H9 (cell line): Measurements from ENCODE around the gene KLHL28. TPM values are rescaled to one million over a fixed set of nuclear protein-coding genes. Genes with fewer than 3 reads are reported as not detected.

ENCODE experiments used
- DNase-seq: peaks from one replicate; pipeline ENCODE4 v3.0.0-alpha.2; 2017
- H2AFZ ChIP-seq: one replicate; pipeline ENCODE4 v1.6.1; 2013; ENCODE audit warnings: mild to moderate bottlenecking, low read length, control low read depth, moderate library complexity
- H2AK5ac ChIP-seq: 2 replicates; pipeline ENCODE4 v1.6.1; 2013; ENCODE audit warnings: low read length, control low read depth, mixed read lengths; ENCODE audit not compliant: insufficient read length
- H2BK120ac ChIP-seq: one replicate; pipeline ENCODE4 v1.6.1; 2013; ENCODE audit warnings: low read depth, mild to moderate bottlenecking, low read length, control low read depth, inconsistent platforms; ENCODE audit not compliant: poor library complexity, severe bottlenecking
- H2BK12ac ChIP-seq: 2 replicates; pipeline ENCODE4 v1.6.1; 2013; ENCODE audit warnings: low read length, control low read depth, mixed read lengths, low read depth; ENCODE audit not compliant: insufficient read length
- H2BK15ac ChIP-seq: 2 replicates; pipeline ENCODE4 v1.6.1; 2013; ENCODE audit warnings: low read depth, low read length, control low read depth
- H2BK20ac ChIP-seq: one replicate; pipeline ENCODE4 v1.6.1; 2013; ENCODE audit warnings: low read depth, mild to moderate bottlenecking, low read length, control low read depth, inconsistent platforms; ENCODE audit not compliant: poor library complexity, severe bottlenecking
- H2BK5ac ChIP-seq: 2 replicates; pipeline ENCODE4 v1.6.1; 2013; ENCODE audit warnings: low read length, control low read depth, mixed read lengths; ENCODE audit not compliant: insufficient read length
- H3K14ac ChIP-seq: 2 replicates; pipeline ENCODE4 v1.6.1; 2013; ENCODE audit warnings: low read length, control low read depth; ENCODE audit not compliant: insufficient read depth
- H3K18ac ChIP-seq: 2 replicates; pipeline ENCODE4 v1.6.1; 2013; ENCODE audit warnings: low read depth, mild to moderate bottlenecking, mixed read lengths, low read length, control low read depth; ENCODE audit not compliant: insufficient read length
- H3K23ac ChIP-seq: 2 replicates; pipeline ENCODE4 v1.6.1; 2013; ENCODE audit warnings: low read length, control low read depth, mixed read lengths, low read depth; ENCODE audit not compliant: insufficient read length
- H3K23me2 ChIP-seq: 2 replicates; pipeline ENCODE4 v1.6.1; 2013; ENCODE audit warnings: low read depth, mild to moderate bottlenecking, mixed read lengths, low read length, control low read depth; ENCODE audit not compliant: insufficient read length, poor library complexity, severe bottlenecking
- H3K27ac ChIP-seq: 2 replicates; pipeline ENCODE4 v1.5.1; 2013; ENCODE audit warnings: low read length, control low read depth, mixed read lengths, low read depth; ENCODE audit not compliant: insufficient read length
- H3K27me3 ChIP-seq: 2 replicates; pipeline ENCODE4 v1.6.1; 2013; ENCODE audit warnings: low read length, control low read depth, inconsistent platforms; ENCODE audit not compliant: insufficient read depth
- H3K4ac ChIP-seq: 2 replicates; pipeline ENCODE4 v1.6.1; 2013; ENCODE audit warnings: low read depth, mild to moderate bottlenecking, control low read depth, inconsistent platforms, low read length, moderate library complexity
- H3K4me1 ChIP-seq: 2 replicates; pipeline ENCODE4 v1.6.1; 2013; ENCODE audit warnings: low read length, control low read depth, inconsistent platforms; ENCODE audit not compliant: insufficient read depth
- H3K4me2 ChIP-seq: 2 replicates; pipeline ENCODE4 v1.6.1; 2013; ENCODE audit warnings: low read length, control low read depth, mixed read lengths; ENCODE audit not compliant: insufficient read length, insufficient read depth
- H3K56ac ChIP-seq: 2 replicates; pipeline ENCODE4 v1.6.1; 2013; ENCODE audit warnings: low read depth, mild to moderate bottlenecking, mixed read lengths, low read length, control low read depth; ENCODE audit not compliant: insufficient read length
- H3K79me1 ChIP-seq: 2 replicates; pipeline ENCODE4 v1.6.1; 2013; ENCODE audit warnings: low read depth, mild to moderate bottlenecking, moderate library complexity, low read length, control low read depth, inconsistent platforms; ENCODE audit not compliant: insufficient read depth, poor library complexity, severe bottlenecking
- H3K79me2 ChIP-seq: 2 replicates; pipeline ENCODE4 v1.6.1; 2013; ENCODE audit warnings: low read length, control low read depth, inconsistent platforms; ENCODE audit not compliant: insufficient read depth
- H3K9ac ChIP-seq: 2 replicates; pipeline ENCODE4 v1.6.1; 2013; ENCODE audit warnings: low read length, control low read depth, mixed read lengths; ENCODE audit not compliant: insufficient read length; ENCODE audit errors: extremely low read depth
- H3K9me3 ChIP-seq: one replicate; pipeline ENCODE4 v1.6.1; 2013; ENCODE audit warnings: low read depth, low read length, inconsistent platforms; ENCODE audit not compliant: control insufficient read depth
- H3T11ph ChIP-seq: one replicate; pipeline ENCODE4 v1.6.1; 2013; ENCODE audit warnings: mild to moderate bottlenecking, low read length, control low read depth, inconsistent platforms
- H4K20me1 ChIP-seq: one replicate; pipeline ENCODE4 v1.6.1; 2013; ENCODE audit not compliant: control insufficient read depth, insufficient read length, insufficient read depth
- H4K5ac ChIP-seq: 2 replicates; pipeline ENCODE4 v1.6.1; 2013; ENCODE audit warnings: low read depth, mild to moderate bottlenecking, mixed read lengths, low read length, control low read depth; ENCODE audit not compliant: insufficient read length
- H4K8ac ChIP-seq: replicated peaks from 2 replicates; pipeline ENCODE4 v1.6.1; 2013; ENCODE audit warnings: low read length, control low read depth, mixed read lengths, low read depth; ENCODE audit not compliant: insufficient read length
- H4K91ac ChIP-seq: 2 replicates; pipeline ENCODE4 v1.6.1; 2013; ENCODE audit warnings: low read depth, mild to moderate bottlenecking, moderate library complexity, mixed read lengths, low read length, control low read depth; ENCODE audit not compliant: insufficient read length
- H3K27ac Mint-ChIP-seq, 3 experiments: 2 replicates in 2 of 3; 3 replicates in 1 of 3; pipeline ENCODE4 v1.8.0; 2020 to 2021; ENCODE audit warnings: mixed read lengths in 3 of 3, mild to moderate bottlenecking in 1 of 3, moderate library complexity in 1 of 3
- H3K27me3 Mint-ChIP-seq: 2 replicates; pipeline ENCODE4 v1.8.0; 2021; ENCODE audit warnings: low read depth, mild to moderate bottlenecking, moderate library complexity, mixed read lengths
- H3K36me3 Mint-ChIP-seq, 3 experiments: 2 replicates in 2 of 3; 3 replicates in 1 of 3; pipeline ENCODE4 v1.8.0; 2020 to 2021; ENCODE audit warnings: low read depth in 3 of 3, mixed read lengths in 3 of 3; ENCODE audit not compliant: insufficient read depth in 1 of 3
- H3K4me1 Mint-ChIP-seq, 2 experiments: 2 replicates each; pipeline ENCODE4 v1.8.0; 2020; ENCODE audit warnings: mixed read lengths in 2 of 2
- H3K4me3 Mint-ChIP-seq, 2 experiments: 2 replicates in 1 of 2; 3 replicates in 1 of 2; pipeline ENCODE4 v1.8.0; 2020 to 2021; ENCODE audit warnings: mild to moderate bottlenecking in 2 of 2, mixed read lengths in 2 of 2, moderate library complexity in 1 of 2
- H3K9me3 Mint-ChIP-seq, 2 experiments: 2 replicates in 1 of 2; 3 replicates in 1 of 2; pipeline ENCODE4 v1.8.0; 2020; ENCODE audit warnings: mild to moderate bottlenecking in 2 of 2, mixed read lengths in 2 of 2, moderate library complexity in 1 of 2
- CTCF ChIP-seq: fragments of 200-600 bp; sonication (generic); conservative IDR thresholded peaks from 3 replicates; pipeline ENCODE4 v1.8.0; 2021; ENCODE audit warnings: antibody characterized with exemption, mild to moderate bottlenecking
- WGBS: extraction: QIAGEN DNeasy Blood & Tissue Kit; methylation state at CpG from one replicate; pipeline ENCODE4 v1.1.7; 2013; ENCODE audit warnings: missing lambda C conversion rate, low lambda C conversion rate, mixed read lengths; ENCODE audit not compliant: insufficient read length; ENCODE audit errors: extremely low coverage; 5-methylcytosine and 5-hydroxymethylcytosine counted together
- total RNA-seq: library from RNA; stranded (reverse); gene quantifications from 2 replicates; pipeline ENCODE4 v1.2.1, GENCODE V29; 2021

KLHL28 gene
- total RNA-seq, 1 experiment from 2014 or later, result 10.2 TPM

GRCh38 chr14:44897845-44898151 is 63.9 kb downstream of the KLHL28 start:
- H3K18ac ChIP-seq, result no peak overlapping the region
- H3K9me3 ChIP-seq, result no peaks in the 10 kb centered on the region
- no peak overlapping the region for H4K8ac ChIP-seq
- peak overlapping the region; percentile 71 for H2AFZ ChIP-seq
- no peak overlapping the region for H3K4ac ChIP-seq
- Mint-ChIP-seq H3K4me3 (peak overlapping the region; percentile 87 to 94), H3K27ac (peak overlapping the region in 1 of 3 experiments; percentile 96; a peak in 2 of 7 replicates), H3K4me1 (peaks cover 12 to 14% of the 10 kb centered on the region in 2 experiments), H3K36me3 (peaks cover 0 to 2% (median 1%) of the 10 kb centered on the region in 3 experiments; a peak in 3 of 7 replicates), H3K27me3 (no peaks in the 10 kb centered on the region), H3K9me3 (peaks cover 0 to 2% of the 10 kb centered on the region in 2 experiments; a peak in 1 of 5 replicates)
- H2BK20ac ChIP-seq, result no peak overlapping the region
- H2BK15ac ChIP-seq, result no peak overlapping the region
- DNase-seq, result no peak
- H3K14ac ChIP-seq, result peak overlapping the region; percentile 88; the same call in 1 of the 2 replicates
- H3K9ac ChIP-seq, result peak overlapping the region; percentile 91
- H2AK5ac ChIP-seq, result no peak overlapping the region
- no peaks in the 10 kb centered on the region for H3K23me2 ChIP-seq
- no peaks in the 10 kb centered on the region for H3K79me2 ChIP-seq
- no peak overlapping the region for H3K27ac ChIP-seq
- no peak overlapping the region for H3K23ac ChIP-seq
- H4K91ac ChIP-seq, result no peak overlapping the region
- H2BK5ac ChIP-seq, result no peak overlapping the region
- no peak overlapping the region for H2BK120ac ChIP-seq
- no peak overlapping the region for H4K5ac ChIP-seq
- WGBS, result no CpG with 5 or more reads among the region's 13 CpGs
- H4K20me1 ChIP-seq, result no peaks in the 10 kb centered on the region
- no peaks in the 10 kb centered on the region for H3K79me1 ChIP-seq
- H3T11ph ChIP-seq, result no peak overlapping the region
- no peaks in the 10 kb centered on the region for H3K4me1 ChIP-seq
- no peak overlapping the region for H2BK12ac ChIP-seq
- TF ChIP-seq CTCF, result no peak
- no peaks in the 10 kb centered on the region for H3K27me3 ChIP-seq
- H3K4me2 ChIP-seq, result peak overlapping the region; percentile 86
- H3K56ac ChIP-seq, result no peak overlapping the region
